Measurements from ENCODE around the gene CLIC1.
"Not testable (repeated sequence)": the region's sequence is repeated elsewhere in the genome, so short reads cannot be mapped to it uniquely, and the experiment has no call there.

CLIC1 gene

GRCh38 chr6:31721351-31722020, 14.8 kb downstream of the CLIC1 start, which contains the start of gene LY6G6C:
TSS of gene LY6G6C (minus strand) at chr6:31721746. CDS start at chr6:31721679, 67 bp downstream.
- no peak for DNase-seq

GRCh38 chr6:31720196-31720770, 16.0 kb downstream of the CLIC1 start:
- no peak for DNase-seq

- DNase-seq: no peak
These were observed 17.3 kb downstream of the CLIC1 start for GRCh38 chr6:31719001-31719400.

- no peak for DNase-seq
These were observed 18.1 kb downstream of the CLIC1 start for GRCh38 chr6:31718265-31718664.

- no peak for DNase-seq
These were observed 18.7 kb downstream of the CLIC1 start for GRCh38 chr6:31717499-31718222.

GRCh38 chr6:31715022-31715958, 21.0 kb downstream of the CLIC1 start, which contains the start of gene LY6G6D:
TSS of gene LY6G6D (plus strand) at chr6:31715348. CDS start at chr6:31715356, 8 bp downstream.
- peak; percentile 8 to 38 for DNase-seq

GRCh38 chr6:31713991-31714684, 22.2 kb downstream of the CLIC1 start:
- DNase-seq: no peak

GRCh38 chr6:31713465-31713864, 22.9 kb downstream of the CLIC1 start:
- no peak for DNase-seq

- no peak for DNase-seq
These were observed 24.0 kb downstream of the CLIC1 start for GRCh38 chr6:31712296-31712695.

- DNase-seq: no peak
These were observed 25.1 kb downstream of the CLIC1 start for GRCh38 chr6:31711233-31711632.

- DNase-seq: peak; percentile 28 to 49
These were observed 25.7 kb downstream of the CLIC1 start for GRCh38 chr6:31710523-31711219.

GRCh38 chr6:31709157-31709556, 27.2 kb downstream of the CLIC1 start:
- DNase-seq: not testable (repeated sequence)

- no peak for DNase-seq
These were observed 28.1 kb downstream of the CLIC1 start for GRCh38 chr6:31708224-31708623.

- no peak for DNase-seq
These were observed 28.6 kb downstream of the CLIC1 start for GRCh38 chr6:31707701-31708100.

- DNase-seq: no peak
These were observed 29.7 kb downstream of the CLIC1 start, which contains the start of gene LY6G6F for GRCh38 chr6:31706599-31706998. TSS of gene LY6G6F (plus strand) at chr6:31706866. CDS start at chr6:31706907, 41 bp downstream.

GRCh38 chr6:31705931-31706330, 30.4 kb downstream of the CLIC1 start:
- DNase-seq: no peak

- DNase-seq: peak; percentile 88 to 96
These were observed 33.3 kb downstream of the CLIC1 start, which contains the start of gene ABHD16A for GRCh38 chr6:31702819-31703716. TSS of gene ABHD16A (minus strand) at chr6:31703324. CDS start at chr6:31703281, 43 bp downstream.

- no peak for DNase-seq
These were observed 33.9 kb downstream of the CLIC1 start for GRCh38 chr6:31702405-31702818.

- peak; percentile 24 to 64 for DNase-seq
These were observed 34.5 kb downstream of the CLIC1 start for GRCh38 chr6:31701666-31702404.

Data from NCI-H524 (cell line).